HepG2 (cell line): ENCODE results near the gene MYO18A. TPM values are rescaled to one million over a fixed set of nuclear protein-coding genes. Genes with fewer than 3 reads are reported as not detected.
A peak's percentile ranks its signal among the peaks of the same experiment; 100 is the strongest.

Experiments
- ATAC-seq: fragments of 200-7000 bp; cut with Tn5 transposase; 3 replicates; pipeline ENCODE4 v1.9.1; 2020; ENCODE audit warnings: mild to moderate bottlenecking, moderate library complexity
- BruUV-seq: library from RNA; stranded (reverse); fragments of 400-500 nt; replicated peaks from 2 replicates; lab custom pipeline; 2021; lab: Mats Ljungman, UMichigan
- CTCF ChIA-PET: fragments of 300-600 bp; formaldehyde crosslinking; extraction: SDS; loops from one replicate; lab custom pipeline; 2021; ENCODE audit warnings: low total read pairs, inconsistent platforms, low intra/inter-chr PET ratio; lab: Yijun Ruan, JAX
- POLR2A ChIA-PET: fragments of 350-600 bp; sonication (Branson Sonifier 250); formaldehyde crosslinking; loops from one replicate; lab custom pipeline; 2020; ENCODE audit warnings: antibody characterized with exemption, inconsistent platforms; lab: Yijun Ruan, JAX
- DNase-seq: peaks from one replicate; pipeline ENCODE4 v3.0.0-alpha.2; 2015; ENCODE audit warnings: low spot score
- FAIRE-seq: peaks from 3 replicates; lab custom pipeline; 2011; peaks lifted over from hg19 to GRCh38; lab: Jason Lieb, UNC
- H2AFZ ChIP-seq: one replicate; pipeline ENCODE4 v1.6.1; 2011; ENCODE audit warnings: low read length, inconsistent platforms
- H3K27ac ChIP-seq: fragments of 300-600 bp; 3 replicates; pipeline ENCODE4 v1.8.0; 2011; ENCODE audit warnings: mixed run types, mild to moderate bottlenecking, mixed read lengths, low read length, inconsistent platforms; ENCODE audit not compliant: insufficient read depth; ENCODE audit errors: extremely low read length
- H3K27me3 ChIP-seq, 2 experiments: fragments of 200-600 bp in 1 of 2; 2 replicates in 1 of 2; 3 replicates in 1 of 2; pipeline versions ENCODE4 v1.6.0 to v1.8.0; 2011; ENCODE audit warnings: low read length in 2 of 2, mild to moderate bottlenecking in 2 of 2, moderate library complexity in 2 of 2, inconsistent platforms in 1 of 2; ENCODE audit not compliant: insufficient read depth in 2 of 2, control insufficient read depth in 1 of 2
- H3K36me3 ChIP-seq, 2 experiments: fragments of 200-600 bp in 1 of 2; replicated peaks in 1 of 2; 2 replicates in 1 of 2; 3 replicates in 1 of 2; pipeline versions ENCODE4 v1.5.1 to v1.8.0; 2011; ENCODE audit warnings: low read length in 2 of 2, inconsistent platforms in 1 of 2; ENCODE audit not compliant: insufficient read depth in 2 of 2, control insufficient read depth in 1 of 2
- H3K4me1 ChIP-seq: 2 replicates; pipeline ENCODE4 v1.5.1; 2012; ENCODE audit warnings: low read length, inconsistent platforms; ENCODE audit not compliant: insufficient read depth
- H3K4me2 ChIP-seq: 2 replicates; pipeline ENCODE4 v1.6.0; 2011; ENCODE audit warnings: low read depth, low read length, inconsistent platforms
- H3K4me3 ChIP-seq, 3 experiments: fragments of 200-600 bp in 1 of 3; sonication (generic), shearing (Covaris generic) in 1 of 3; replicated peaks in 1 of 3; 2 replicates each; pipeline ENCODE4 v1.5.1; 2011 to 2016; ENCODE audit warnings: low read length in 3 of 3, inconsistent platforms in 2 of 3, low read depth in 2 of 3, mild to moderate bottlenecking in 2 of 3, control low read depth in 1 of 3, mixed read lengths in 1 of 3; ENCODE audit not compliant: insufficient read depth in 1 of 3
- H3K79me2 ChIP-seq: one replicate; pipeline ENCODE4 v1.6.1; 2011; ENCODE audit warnings: low read length, inconsistent platforms; ENCODE audit not compliant: insufficient read depth
- H3K9ac ChIP-seq: 2 replicates; pipeline ENCODE4 v1.6.0; 2011; ENCODE audit warnings: mild to moderate bottlenecking, low read depth, low read length, inconsistent platforms; ENCODE audit not compliant: insufficient read depth
- H3K9me3 ChIP-seq: 2 replicates; pipeline ENCODE4 v1.5.1; 2012; ENCODE audit warnings: mild to moderate bottlenecking, low read length
- H4K20me1 ChIP-seq: 2 replicates; pipeline ENCODE4 v1.6.0; 2011; ENCODE audit warnings: inconsistent platforms, mild to moderate bottlenecking, low read length, moderate library complexity; ENCODE audit not compliant: insufficient read depth
- CCDC6 ChIP-seq: sonication (generic); formaldehyde crosslinking; IDR thresholded peaks from 2 replicates; pipeline ENCODE4 v1.8.1; 2022; ENCODE audit warnings: mild to moderate bottlenecking, missing genetic modification reagents, moderate library complexity
- KDM2A ChIP-seq: sonication (generic); formaldehyde crosslinking; IDR thresholded peaks from 2 replicates; pipeline ENCODE4 v1.4.0; 2020; ENCODE audit warnings: low read depth, missing genetic modification reagents, borderline replicate concordance
- NR0B2 ChIP-seq: sonication (generic); formaldehyde crosslinking; IDR thresholded peaks from 2 replicates; pipeline ENCODE4 v1.4.0; 2020; ENCODE audit warnings: mild to moderate bottlenecking, missing genetic modification reagents
- PRPF4 ChIP-seq: fragments of 200-400 bp; formaldehyde crosslinking; IDR thresholded peaks from 2 replicates; pipeline ENCODE4 v1.6.1; 2016; ENCODE audit warnings: low read length, low read depth; ENCODE audit not compliant: poor library complexity, severe bottlenecking
- TBX3 ChIP-seq: fragments of 450-650 bp; IDR thresholded peaks from 2 replicates; pipeline ENCODE4 v1.6.1; 2017; ENCODE audit warnings: antibody characterized with exemption, mild to moderate bottlenecking, inconsistent platforms, borderline replicate concordance
- TP53 ChIP-seq: sonication (generic); formaldehyde crosslinking; conservative IDR thresholded peaks from 2 replicates; pipeline ENCODE4 v1.4.0; 2020; ENCODE audit warnings: missing genetic modification reagents
- ZNF33A ChIP-seq: sonication (generic); formaldehyde crosslinking; IDR thresholded peaks from 2 replicates; pipeline ENCODE4 v1.5.1; 2020; ENCODE audit warnings: missing genetic modification reagents, mild to moderate bottlenecking, moderate library complexity, borderline replicate concordance
- ZNF430 ChIP-seq: sonication (generic); formaldehyde crosslinking; IDR thresholded peaks from 2 replicates; pipeline ENCODE4 v1.9.0; 2021; ENCODE audit warnings: mild to moderate bottlenecking, missing genetic modification reagents
- ZNF441 ChIP-seq: sonication (generic); formaldehyde crosslinking; IDR thresholded peaks from 2 replicates; pipeline ENCODE4 v1.7.0; 2021; ENCODE audit warnings: missing genetic modification reagents, borderline replicate concordance
- ZNF501 ChIP-seq: sonication (generic); formaldehyde crosslinking; IDR thresholded peaks from 2 replicates; pipeline ENCODE4 v1.5.1; 2020; ENCODE audit warnings: mild to moderate bottlenecking, moderate library complexity, missing genetic modification reagents
- ZNF670 ChIP-seq: sonication (generic); formaldehyde crosslinking; IDR thresholded peaks from 2 replicates; pipeline ENCODE4 v1.8.0; 2022; ENCODE audit warnings: mild to moderate bottlenecking, missing genetic modification reagents, borderline replicate concordance
- ZNF703 ChIP-seq: sonication (generic); formaldehyde crosslinking; IDR thresholded peaks from 2 replicates; pipeline ENCODE4 v1.5.1; 2020; ENCODE audit warnings: missing genetic modification reagents, mild to moderate bottlenecking, moderate library complexity, borderline replicate concordance
- in situ Hi-C: cut with HindIII; loops from 2 replicates; pipeline ENCODE4 v1.10.0; 2017; ENCODE audit warnings: low pct_unique_long_range_greater_than_20kb; ENCODE audit not compliant: extremely low pct_ligation_motif_present
- intact Hi-C: fragments of 100-400 bp; cut with micrococcal nuclease; formaldehyde crosslinking; loops from one replicate; pipeline ENCODE4 v1.10.0; 2022; ENCODE audit not compliant: unreplicated experiment
- polyA plus RNA-seq, 8 experiments: library from polyadenylated mRNA; depleted of rRNA in 3 of 8; stranded (reverse) in 7 of 8; unstranded in 1 of 8; fragments of >200 nt; fragmentation: Illumina TruSeq in 4 of 8; extraction: Trizol in 4 of 8; gene quantifications; 2 replicates each; pipeline versions ENCODE4 v1.2.1 to v1.2.3, GENCODE V29; 2011 to 2016; ENCODE audit warnings: low read depth in 4 of 8, missing spikeins in 1 of 8, mixed read lengths in 1 of 8; ENCODE audit not compliant: insufficient read depth in 1 of 8
- total RNA-seq, 5 experiments: library from RNA; depleted of rRNA; stranded (reverse); fragments of >200 nt; fragmentation: Illumina TruSeq; extraction: Trizol; gene quantifications; 2 replicates each; pipeline ENCODE4 v1.2.3, GENCODE V29; 2016; ENCODE audit warnings: low read depth in 1 of 5
- TF ChIP-seq, protein P1 (sequence below): sonication (generic); formaldehyde crosslinking; conservative IDR thresholded peaks from 2 replicates; pipeline ENCODE4 v1.4.0; 2020; ENCODE audit warnings: mild to moderate bottlenecking, missing genetic modification reagents, moderate library complexity
- TF ChIP-seq, protein P2 (sequence below): IDR thresholded peaks from 2 replicates; pipeline ENCODE4 v1.6.1; 2012; ENCODE audit warnings: low read depth, low read length, improper control_type of control experiment

The MYO18A gene
- total and polyA plus RNA-seq, 2 of the 13 experiments (the other 11 are each of a cell fraction or from before 2014, with no cell fraction given): 16.8 to 24.8 TPM

GRCh38 chr17:29180034-29180787 is at the start of gene MYO18A (continued):
- TF ChIP-seq ZNF501 (CRISPR knock-in tag) (peak; percentile 59; the same call in 1 of the 2 replicates), KDM2A (peak; percentile 62; the same call in 1 of the 2 replicates), TP53 (CRISPR knock-in tag) (no peak), CCDC6 (CRISPR knock-in tag) (0 out of 2 replicates have a peak, but pooled peaks have one; percentile 75), ZNF670 (CRISPR knock-in tag) (0 out of 2 replicates have a peak, but pooled peaks have one; percentile 8), TBX3 (no peak)
- TF ChIP-seq, protein P1, sequence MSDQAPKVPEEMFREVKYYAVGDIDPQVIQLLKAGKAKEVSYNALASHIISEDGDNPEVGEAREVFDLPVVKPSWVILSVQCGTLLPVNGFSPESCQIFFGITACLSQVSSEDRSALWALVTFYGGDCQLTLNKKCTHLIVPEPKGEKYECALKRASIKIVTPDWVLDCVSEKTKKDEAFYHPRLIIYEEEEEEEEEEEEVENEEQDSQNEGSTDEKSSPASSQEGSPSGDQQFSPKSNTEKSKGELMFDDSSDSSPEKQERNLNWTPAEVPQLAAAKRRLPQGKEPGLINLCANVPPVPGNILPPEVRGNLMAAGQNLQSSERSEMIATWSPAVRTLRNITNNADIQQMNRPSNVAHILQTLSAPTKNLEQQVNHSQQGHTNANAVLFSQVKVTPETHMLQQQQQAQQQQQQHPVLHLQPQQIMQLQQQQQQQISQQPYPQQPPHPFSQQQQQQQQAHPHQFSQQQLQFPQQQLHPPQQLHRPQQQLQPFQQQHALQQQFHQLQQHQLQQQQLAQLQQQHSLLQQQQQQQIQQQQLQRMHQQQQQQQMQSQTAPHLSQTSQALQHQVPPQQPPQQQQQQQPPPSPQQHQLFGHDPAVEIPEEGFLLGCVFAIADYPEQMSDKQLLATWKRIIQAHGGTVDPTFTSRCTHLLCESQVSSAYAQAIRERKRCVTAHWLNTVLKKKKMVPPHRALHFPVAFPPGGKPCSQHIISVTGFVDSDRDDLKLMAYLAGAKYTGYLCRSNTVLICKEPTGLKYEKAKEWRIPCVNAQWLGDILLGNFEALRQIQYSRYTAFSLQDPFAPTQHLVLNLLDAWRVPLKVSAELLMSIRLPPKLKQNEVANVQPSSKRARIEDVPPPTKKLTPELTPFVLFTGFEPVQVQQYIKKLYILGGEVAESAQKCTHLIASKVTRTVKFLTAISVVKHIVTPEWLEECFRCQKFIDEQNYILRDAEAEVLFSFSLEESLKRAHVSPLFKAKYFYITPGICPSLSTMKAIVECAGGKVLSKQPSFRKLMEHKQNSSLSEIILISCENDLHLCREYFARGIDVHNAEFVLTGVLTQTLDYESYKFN (CRISPR knock-in tag): 0 out of 2 replicates have a peak, but pooled peaks have one; percentile 9

GRCh38 chr17:29225396-29225795 is 45.2 kb upstream of the MYO18A start:
- TF ChIP-seq ZNF703 (CRISPR knock-in tag) (no peak), ZNF441 (CRISPR knock-in tag) (no peak), ZNF430 (CRISPR knock-in tag) (no peak), NR0B2 (CRISPR knock-in tag) (no peak), ZNF33A (no peak), PRPF4 (no peak)
- TF ChIP-seq, protein P2, sequence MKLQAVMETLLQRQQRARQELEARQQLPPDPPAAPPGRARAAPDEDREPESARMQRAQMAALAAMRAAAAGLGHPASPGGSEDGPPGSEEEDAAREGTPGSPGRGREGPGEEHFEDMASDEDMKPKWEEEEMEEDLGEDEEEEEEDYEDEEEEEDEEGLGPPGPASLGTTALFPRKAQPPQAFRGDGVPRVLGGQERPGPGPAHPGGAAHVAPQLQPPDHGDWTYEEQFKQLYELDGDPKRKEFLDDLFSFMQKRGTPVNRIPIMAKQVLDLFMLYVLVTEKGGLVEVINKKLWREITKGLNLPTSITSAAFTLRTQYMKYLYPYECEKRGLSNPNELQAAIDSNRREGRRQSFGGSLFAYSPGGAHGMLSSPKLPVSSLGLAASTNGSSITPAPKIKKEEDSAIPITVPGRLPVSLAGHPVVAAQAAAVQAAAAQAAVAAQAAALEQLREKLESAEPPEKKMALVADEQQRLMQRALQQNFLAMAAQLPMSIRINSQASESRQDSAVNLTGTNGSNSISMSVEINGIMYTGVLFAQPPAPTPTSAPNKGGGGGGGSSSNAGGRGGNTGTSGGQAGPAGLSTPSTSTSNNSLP: no peak
- TF ChIP-seq, all 625 proteins: peak for 0
- Histone ChIP-seq H4K20me1 (no peaks in the 10 kb centered on the region), H3K27ac (no peak overlapping the region), H3K9me3 (no peaks in the 10 kb centered on the region), H3K9ac (no peak overlapping the region), H3K36me3 (no peaks in the 10 kb centered on the region), H3K4me1 (peaks cover 12% of the 10 kb centered on the region), H3K4me2 (no peak overlapping the region), H3K79me2 (no peaks in the 10 kb centered on the region), H2AFZ (no peak overlapping the region), H3K4me3 (no peak overlapping the region), H3K27me3 (no peaks in the 10 kb centered on the region)
- FAIRE-seq (no peak), DNase-seq (no peak), ATAC-seq (no peak)
- ChIA-PET POLR2A (interaction anchor here (0.8 kb wide), 1 partner anchor 69 kb away, joined by 8 read pairs; the partner anchor contains the start of gene NUFIP2), CTCF (no interaction called here)
- in situ Hi-C loops (no loop called here), intact Hi-C loops (no loop called here)
- BruUV-seq: no TSS peak
